Measurements from ENCODE around the gene USP6NL. TPM values are rescaled to one million over a fixed set of nuclear protein-coding genes. Genes with fewer than 3 reads are reported as not detected.

Gene USP6NL
- total RNA-seq, 1 donor from 2014 or later, result 37.8 TPM

DNA sequence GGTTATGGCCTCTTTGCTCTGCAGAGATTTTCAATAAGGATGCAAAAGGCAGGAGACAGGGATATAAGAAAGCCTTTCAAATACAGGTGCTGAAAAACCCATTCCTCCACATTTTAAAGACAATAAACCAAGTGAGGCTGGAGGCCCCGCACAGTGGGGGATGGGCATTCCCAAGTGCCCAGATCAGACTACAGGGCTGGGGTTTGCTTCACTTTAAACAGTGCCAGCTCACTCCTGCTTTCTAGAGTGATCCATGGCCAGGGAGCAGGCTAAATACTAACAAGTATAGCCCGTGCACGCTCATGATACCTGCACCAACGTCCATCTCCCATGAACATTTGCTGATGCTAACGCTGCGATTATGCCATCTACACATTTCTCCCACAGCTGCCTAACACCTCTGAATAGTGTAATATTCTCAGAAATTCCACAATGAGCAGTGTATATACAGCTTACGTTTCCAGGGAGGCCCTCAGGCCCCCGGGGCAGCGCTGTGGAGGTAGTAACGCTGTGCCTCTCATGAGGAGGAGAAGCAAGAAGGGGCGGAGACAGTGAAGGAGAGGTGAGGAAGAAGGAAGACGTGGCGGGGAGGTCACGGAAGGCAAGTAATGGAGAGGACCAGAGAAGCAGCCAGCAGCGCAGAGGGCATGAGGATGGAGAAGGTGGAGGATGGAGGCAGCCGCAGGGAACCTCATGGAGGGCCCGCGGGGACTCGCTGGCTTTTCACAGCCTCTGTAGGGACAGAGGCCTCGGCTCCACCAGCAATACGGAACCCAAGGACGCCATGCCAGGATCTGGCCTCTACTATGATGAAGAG lies 141.7 kb downstream of the USP6NL start:
- no peak for DNase-seq (ENCODE audit: low spot score)
- intact Hi-C loops (cut with DNase I), result no loop called here
- no peak for ATAC-seq

DNA sequence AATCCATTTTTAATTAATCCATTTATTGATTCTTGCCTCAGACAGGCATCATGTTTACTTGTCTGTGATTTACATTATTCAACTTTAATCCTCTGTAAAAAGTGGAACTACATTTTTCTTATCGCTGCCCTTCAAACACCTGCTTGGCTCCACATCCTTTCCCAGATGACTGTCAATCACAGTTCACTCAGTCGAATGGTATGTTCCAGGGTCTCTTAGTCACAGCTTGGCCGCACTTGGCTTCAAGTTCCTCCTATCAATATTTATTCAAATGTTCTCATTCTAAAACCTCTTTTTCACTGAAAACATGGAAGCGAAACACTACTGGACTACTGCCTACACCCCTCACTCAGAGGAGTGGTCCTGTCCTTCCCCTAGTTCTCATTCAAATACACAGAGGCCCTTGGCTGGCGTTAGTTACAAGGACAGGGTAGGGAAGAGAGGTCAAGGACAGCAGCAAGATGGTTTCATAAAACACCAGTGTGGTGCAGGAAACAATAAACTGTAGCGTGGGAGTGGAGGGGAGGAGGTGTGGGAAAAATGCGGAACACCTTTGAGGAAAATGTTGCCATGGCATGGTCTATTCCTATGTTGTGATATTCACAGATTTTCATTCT lies 143.2 kb downstream of the USP6NL start:
- DNase-seq (ENCODE audit: low spot score) (no peak), ATAC-seq (no peak)
- intact Hi-C loops (cut with DNase I), result no loop called here

DNA sequence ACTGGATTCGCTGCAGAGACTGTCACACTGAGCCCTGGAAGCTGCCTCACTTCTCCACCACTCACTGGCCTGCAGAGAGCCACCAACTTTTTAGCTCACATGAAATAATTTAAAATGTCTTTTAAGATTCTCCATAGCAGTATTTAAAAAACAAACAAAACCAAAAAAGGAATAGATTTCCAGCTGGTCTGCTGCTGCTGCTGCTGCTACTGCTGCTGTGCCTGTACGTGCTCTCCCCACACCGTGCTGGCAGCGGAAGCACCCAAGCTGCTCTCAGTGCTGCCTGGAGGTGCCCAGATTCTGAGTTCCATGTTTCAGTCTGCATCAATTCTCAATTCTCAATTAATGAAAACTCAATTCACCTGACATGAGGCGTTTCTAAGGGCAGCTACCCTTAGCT lies 146.0 kb downstream of the USP6NL start:
- DNase-seq (ENCODE audit: low spot score) (no peak), ATAC-seq (no peak)
- intact Hi-C loops (cut with DNase I), result no loop called here

DNA sequence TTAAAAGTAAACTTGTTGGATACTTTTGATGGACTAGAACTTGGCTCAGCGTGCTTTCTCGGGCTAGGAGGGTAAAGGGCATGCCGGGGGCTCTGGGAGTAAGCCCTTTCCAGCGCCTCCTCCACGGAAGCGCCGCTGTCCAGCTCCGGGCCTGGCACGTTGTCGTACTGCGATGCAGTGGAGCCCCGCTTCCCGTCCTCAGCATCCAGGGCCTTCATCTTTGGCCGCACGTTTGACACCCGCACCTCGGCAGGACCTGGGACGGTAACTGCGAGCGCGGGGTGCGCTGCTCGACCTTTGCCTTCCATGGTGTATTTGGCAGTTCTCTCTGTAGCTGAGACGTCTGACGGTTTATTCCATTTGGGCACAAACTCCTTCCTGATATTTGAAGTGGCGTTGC lies 148.3 kb downstream of the USP6NL start:
- DNase-seq (ENCODE audit: low spot score) (no peak), ATAC-seq (no peak)
- intact Hi-C loops (cut with DNase I), result no loop called here

GRCh38 chr10:11462071-11462470 lies 149.4 kb downstream of the USP6NL start:
- intact Hi-C loops (cut with DNase I), result no loop called here
- ATAC-seq (no peak), DNase-seq (ENCODE audit: low spot score) (no peak)

DNA sequence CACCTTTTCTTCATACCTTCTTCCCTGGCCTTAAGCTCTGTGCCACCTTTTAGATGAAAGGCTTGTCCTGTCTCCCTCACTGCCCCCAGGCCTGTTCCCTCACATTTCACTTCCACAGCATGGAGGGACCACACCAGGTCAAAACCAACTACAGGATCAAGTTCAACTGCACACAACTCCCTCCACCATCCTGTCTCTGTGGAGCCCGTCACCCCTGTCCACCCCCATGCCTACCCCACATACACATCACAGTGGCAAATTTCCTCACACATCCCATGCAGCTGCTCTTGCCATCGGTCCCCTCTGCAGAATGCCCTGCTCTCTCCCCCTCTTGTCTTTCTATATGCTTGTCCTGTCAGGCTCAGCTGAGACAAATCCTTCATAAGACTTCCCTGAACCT lies 154.1 kb downstream of the USP6NL start:
- DNase-seq (ENCODE audit: low spot score) (no peak), ATAC-seq (no peak)
- intact Hi-C loops (cut with DNase I), result no loop called here

GRCh38 chr10:11454958-11455566 lies 156.4 kb downstream of the USP6NL start:
- no peak for DNase-seq (ENCODE audit: low spot score)
- intact Hi-C loops (cut with DNase I), result no loop called here
- ATAC-seq, result no peak

DNA sequence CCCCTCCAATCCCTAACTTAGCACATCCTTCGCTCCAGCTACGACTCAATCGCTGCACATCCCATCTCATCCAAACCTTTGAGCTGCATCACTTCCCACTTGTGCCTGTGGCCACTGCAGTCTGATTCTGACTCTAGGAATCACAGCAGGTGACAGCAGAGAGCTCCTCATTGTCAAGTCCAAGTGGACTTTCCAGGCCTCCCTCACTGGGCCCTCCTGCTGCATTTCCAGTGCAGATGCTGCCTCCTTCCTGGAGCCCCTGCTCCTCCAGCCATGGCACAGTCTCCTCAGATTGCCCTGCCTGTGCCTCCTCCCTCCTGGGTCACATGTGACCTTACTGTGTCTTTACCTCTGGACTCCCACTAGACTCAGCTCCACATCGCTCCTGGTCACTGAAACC lies 157.3 kb downstream of the USP6NL start:
- DNase-seq (ENCODE audit: low spot score) (no peak), ATAC-seq (no peak)
- intact Hi-C loops (cut with DNase I), result no loop called here

DNA sequence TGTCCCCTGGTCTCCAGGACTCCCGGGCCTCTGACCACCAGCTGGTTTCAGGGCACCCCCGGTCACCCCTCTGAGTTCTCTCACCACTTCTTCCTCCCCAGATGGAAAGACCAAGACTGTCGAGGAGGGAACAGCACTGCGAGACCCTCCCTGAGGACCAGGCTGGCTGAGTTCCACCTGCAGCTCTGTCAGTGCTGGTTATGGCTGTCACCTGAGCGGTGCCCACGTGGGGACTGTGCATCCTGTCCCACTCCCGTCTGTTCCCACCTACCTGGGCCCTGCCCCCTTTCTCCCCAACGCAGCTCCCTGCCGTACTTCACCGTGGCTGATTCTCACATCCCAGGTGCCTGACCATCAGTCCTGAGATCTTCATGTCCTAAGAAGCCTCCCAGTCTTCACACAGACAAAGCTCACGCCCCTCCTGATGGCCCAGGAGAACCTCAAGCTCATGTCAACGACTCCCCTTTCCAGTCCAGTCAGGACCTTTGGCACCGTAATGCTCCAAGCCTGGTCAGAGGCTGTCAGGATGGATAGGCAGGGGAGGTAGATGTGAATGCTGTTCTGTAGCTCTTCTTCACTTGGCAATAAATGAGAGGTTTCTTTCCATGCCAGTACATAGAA lies 159.7 kb downstream of the USP6NL start:
- DNase-seq (ENCODE audit: low spot score) (no peak), ATAC-seq (no peak)
- intact Hi-C loops (cut with DNase I), result no loop called here

DNA sequence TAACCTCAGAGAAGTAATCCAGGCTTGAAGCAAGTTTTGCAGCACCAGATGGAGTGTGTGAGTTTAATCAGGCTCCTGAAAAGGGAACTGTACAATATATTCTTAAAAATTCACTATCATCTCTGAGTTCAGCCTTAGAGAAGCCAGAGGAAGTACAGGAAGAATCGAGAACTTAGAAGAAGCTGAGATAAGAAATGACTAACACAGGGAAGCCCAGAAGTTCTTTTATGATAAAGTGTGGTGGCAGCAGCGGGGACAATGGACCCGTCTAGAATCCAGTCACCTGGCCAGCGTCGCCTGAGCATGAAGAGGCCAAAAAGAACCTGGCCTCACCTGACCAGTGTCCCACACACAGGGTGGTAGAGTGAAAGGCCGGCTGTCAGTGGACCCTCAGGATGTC lies 161.0 kb downstream of the USP6NL start:
- DNase-seq (ENCODE audit: low spot score) (no peak), ATAC-seq (no peak)
- intact Hi-C loops (cut with DNase I), result no loop called here

- DNase-seq (ENCODE audit: low spot score), result no peak
- no peak for ATAC-seq
- intact Hi-C loops (cut with DNase I), result no loop called here
Measured at GRCh38 chr10:11449761-11450160, 161.7 kb downstream of the USP6NL start.

DNA sequence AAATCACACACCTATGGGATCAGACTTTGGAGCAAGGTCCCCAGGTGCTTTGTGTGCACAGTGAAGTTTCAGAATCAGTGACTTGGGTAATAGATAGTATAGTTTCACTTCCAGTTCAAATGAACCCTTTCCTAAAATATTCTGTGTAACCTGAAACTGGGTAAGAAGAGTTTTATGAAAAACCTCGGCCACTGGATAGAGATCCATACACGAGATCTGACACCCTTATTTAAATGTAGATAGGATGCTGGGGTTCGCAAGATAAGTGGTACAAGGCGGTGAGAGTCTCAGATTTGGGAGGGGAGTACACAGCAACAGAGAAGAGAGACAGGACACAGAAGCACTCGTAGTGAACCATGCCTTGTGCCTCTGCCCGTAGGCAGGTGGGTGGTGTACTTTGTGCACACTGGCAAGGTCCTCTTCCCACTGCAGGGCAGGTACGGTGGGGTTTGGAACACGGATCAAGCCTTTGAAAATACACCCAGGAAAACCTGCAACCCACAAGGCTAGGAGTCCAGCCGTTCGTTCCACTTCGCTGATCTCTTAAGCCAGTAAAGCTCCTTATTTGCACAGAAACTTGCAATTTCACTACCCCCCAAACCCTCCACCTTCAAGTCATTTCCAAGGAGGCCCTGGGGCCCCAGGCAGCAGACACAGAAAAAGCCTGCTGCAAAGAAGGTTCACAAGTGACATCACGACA lies 162.8 kb downstream of the USP6NL start:
- ATAC-seq, result no peak
- DNase-seq (ENCODE audit: low spot score), result no peak
- intact Hi-C loops (cut with DNase I), result no loop called here

DNA sequence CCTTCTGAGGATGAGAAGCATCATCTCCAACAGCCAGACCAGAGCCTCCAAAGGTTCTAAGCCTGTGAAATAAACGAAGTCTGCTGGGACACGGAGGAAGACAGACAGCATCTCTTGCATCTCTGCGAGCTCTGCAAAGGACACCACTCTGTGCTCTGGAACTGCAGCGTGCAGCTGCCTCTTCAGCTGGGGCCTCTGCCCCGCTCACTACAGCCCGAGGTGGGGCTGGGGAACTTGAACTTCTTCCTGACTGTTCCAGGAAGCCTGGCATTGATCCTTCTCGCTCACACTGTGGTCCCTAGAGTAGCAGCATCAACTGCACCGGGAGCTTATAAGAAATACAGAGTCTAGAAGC lies 163.3 kb downstream of the USP6NL start:
- ATAC-seq, result no peak
- no peak for DNase-seq (ENCODE audit: low spot score)
- intact Hi-C loops (cut with DNase I), result no loop called here

- ATAC-seq, result no peak
- no peak for DNase-seq (ENCODE audit: low spot score)
- intact Hi-C loops (cut with DNase I), result no loop called here
Measured at GRCh38 chr10:11447586-11447985, 163.9 kb downstream of the USP6NL start.

DNA sequence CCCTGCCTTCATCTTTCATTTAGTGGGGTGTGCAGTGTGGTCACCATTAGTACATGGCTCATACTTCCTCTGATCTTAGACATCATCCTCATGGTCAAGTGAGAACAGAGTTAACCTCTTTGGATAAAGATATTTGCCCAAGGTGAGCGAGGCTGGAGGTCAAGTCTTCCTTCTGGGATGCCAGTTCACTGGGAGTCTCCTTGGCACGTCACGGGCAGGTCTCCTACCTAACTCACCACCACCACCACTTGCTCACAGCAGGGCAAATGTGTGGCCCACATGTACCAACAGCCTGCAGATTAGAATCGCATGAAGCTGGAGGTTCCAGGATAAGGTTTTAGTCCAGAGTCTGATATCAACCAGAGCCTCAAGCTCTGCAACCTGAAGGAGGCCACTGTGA lies 164.6 kb downstream of the USP6NL start:
- intact Hi-C loops (cut with DNase I), result no loop called here
- DNase-seq (ENCODE audit: low spot score), result no peak
- ATAC-seq, result no peak

GRCh38 chr10:11446133-11446532 lies 165.3 kb downstream of the USP6NL start:
- DNase-seq (ENCODE audit: low spot score) (no peak), ATAC-seq (no peak)
- intact Hi-C loops (cut with DNase I), result no loop called here

DNA sequence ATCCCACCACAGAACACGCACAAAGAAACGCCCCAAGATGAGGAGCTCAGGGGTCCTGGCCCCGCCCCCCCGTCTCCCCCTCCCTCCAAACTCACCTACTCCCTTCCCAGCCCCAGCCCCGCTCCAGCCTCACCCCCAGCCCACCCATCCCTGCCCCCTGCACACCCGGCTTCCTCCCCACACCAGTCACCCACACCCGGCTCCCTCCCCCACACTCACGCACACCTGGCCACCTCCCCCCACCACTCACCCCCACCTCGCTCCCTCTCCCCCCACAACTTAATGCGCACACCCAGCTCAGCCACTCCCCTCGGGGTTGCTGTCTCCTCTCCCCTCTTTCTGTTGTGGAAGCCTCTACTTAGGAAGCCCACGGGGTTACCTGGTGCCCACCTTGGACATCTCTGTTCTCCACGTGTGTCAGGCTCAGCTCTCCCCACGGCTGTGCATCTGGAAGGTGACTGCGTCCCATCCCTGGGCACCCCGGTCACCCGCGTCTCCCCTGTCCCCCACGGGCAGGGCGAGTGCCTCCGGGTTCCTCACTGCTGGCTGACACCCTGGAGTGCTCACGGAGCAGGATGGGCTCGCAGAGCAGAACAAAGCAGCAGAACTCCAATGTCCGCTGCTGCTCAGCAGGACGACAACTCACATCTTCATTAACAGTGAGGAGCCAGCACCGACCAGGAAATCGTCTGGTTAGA lies 166.8 kb downstream of the USP6NL start:
- DNase-seq (ENCODE audit: low spot score) (no peak), ATAC-seq (no peak)
- intact Hi-C loops (cut with DNase I), result no loop called here

DNA sequence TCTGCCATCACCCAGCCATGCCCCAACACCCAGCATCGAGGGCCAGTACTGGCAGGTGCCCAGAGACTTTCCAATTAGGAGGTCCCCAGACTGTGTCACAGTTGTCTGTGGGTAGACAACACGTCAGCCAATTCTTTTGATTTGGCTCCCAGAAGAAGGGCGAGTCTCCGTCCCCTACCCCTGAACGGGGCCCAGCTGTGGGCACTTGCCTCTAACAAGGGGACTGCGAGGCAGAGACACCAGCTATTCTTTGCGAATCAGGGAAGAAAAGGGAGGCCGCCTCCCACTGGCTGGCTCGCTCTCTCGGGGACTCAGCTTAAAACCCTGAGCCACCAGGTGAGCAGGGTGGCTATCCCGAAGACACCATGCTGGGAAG lies 167.3 kb downstream of the USP6NL start:
- no peak for DNase-seq (ENCODE audit: low spot score)
- intact Hi-C loops (cut with DNase I), result no loop called here

More for the DNA sequence above, 167.3 kb downstream of the USP6NL start:
- ATAC-seq, result no peak

Data from sciatic nerve (tissue), 2 donors.